HCT116 (cell line): ENCODE measurements around the gene CD109.

Experiments
- CTCF ChIP-seq, 3 experiments: fragments of 200-600 bp in 1 of 3; sonication (generic) in 1 of 3; IDR thresholded peaks in 2 of 3; conservative IDR thresholded peaks in 1 of 3; 2 replicates each; pipeline ENCODE4 v1.5.1; 2012 to 2017; ENCODE audit warnings: low read depth in 2 of 3, low read length in 2 of 3, antibody characterized with exemption in 1 of 3, borderline replicate concordance in 1 of 3, control low read depth in 1 of 3, mild to moderate bottlenecking in 1 of 3, mixed read lengths in 1 of 3, mixed run types in 1 of 3, moderate library complexity in 1 of 3; ENCODE audit not compliant: insufficient read depth in 1 of 3
- EZH2 ChIP-seq: fragments of 200-600 bp; sonication (generic); IDR thresholded peaks from 2 replicates; pipeline ENCODE4 v1.6.1; 2017; ENCODE audit warnings: antibody characterized with exemption, mixed run types
- POLR2A ChIP-seq: IDR thresholded peaks from 2 replicates; pipeline ENCODE4 v1.7.0; 2011; ENCODE audit warnings: borderline replicate concordance; ENCODE audit not compliant: insufficient read depth, insufficient read length; ENCODE audit errors: extremely low read depth
- POLR2AphosphoS5 ChIP-seq: IDR thresholded peaks from 2 replicates; pipeline ENCODE4 v1.6.1; 2011; ENCODE audit warnings: mild to moderate bottlenecking, low read depth, low read length, moderate library complexity
- SIN3A ChIP-seq: IDR thresholded peaks from 2 replicates; pipeline ENCODE4 v1.6.1; 2012; ENCODE audit warnings: low read depth

- TF ChIP-seq CTCF (IDR thresholded peaks at IDR 0.05 in 2 of 3, conservative IDR thresholded peaks at IDR 0.05 in 1 of 3; ENCODE audit: borderline replicate concordance in 1 of 3, insufficient read depth in 1 of 3, low read depth in 2 of 3, low read length in 2 of 3) (no peak), EZH2 (no peak), SIN3A (no peak), POLR2A (no peak), POLR2AphosphoS5 (no peak)
Measured at GRCh38 chr6:73742433-73742832, 46.4 kb downstream of the CD109 start.
